Measurements from ENCODE around the gene TECPR1. TPM values are rescaled to one million over a fixed set of nuclear protein-coding genes. Genes with fewer than 3 reads are reported as not detected.
A peak's percentile ranks its signal among the peaks of the same experiment; 100 is the strongest.

Gene TECPR1
- total and polyA plus RNA-seq, 2 experiments from 2014 or later = 4.6 to 24.4 TPM

- Histone ChIP-seq H3K27ac (ENCODE audit: low read depth) (no peak overlapping the region), H3K4me2 (no peak overlapping the region)
Observed at GRCh38 chr7:98217623-98218582, 34.1 kb downstream of the TECPR1 start.

More at GRCh38 chr7:98217623-98218582, 34.1 kb downstream of the TECPR1 start:
- no peaks in the 10 kb centered on the region for H3K36me3 ChIP-seq (ENCODE audit: insufficient read depth)
- no peaks in the 10 kb centered on the region for H3K27me3 ChIP-seq (ENCODE audit: insufficient read depth)
- ATAC-seq = no peak
- peak overlapping the region; percentile 24 for H3K27ac Mint-ChIP-seq
- no peak overlapping the region for H3K4me3 ChIP-seq
- H3K27me3 Mint-ChIP-seq (ENCODE audit: insufficient read depth, low read depth, poor library complexity) = no peaks in the 10 kb centered on the region
- no peaks in the 10 kb centered on the region for H3F3A ChIP-seq (replicated peaks; ENCODE audit: low read depth)
- H3K36me3 Mint-ChIP-seq (ENCODE audit: low read depth) = no peaks in the 10 kb centered on the region
- H3K79me2 ChIP-seq (replicated peaks; ENCODE audit: insufficient read depth) = no peaks in the 10 kb centered on the region
- H3K9me2 ChIP-seq (ENCODE audit: insufficient read depth) = no peaks in the 10 kb centered on the region
- H3K4me1 Mint-ChIP-seq = peaks cover 4% of the 10 kb centered on the region
- H4K20me1 ChIP-seq (replicated peaks; ENCODE audit: insufficient read depth) = no peaks in the 10 kb centered on the region
- H2AFZ ChIP-seq = no peak overlapping the region
- no peaks in the 10 kb centered on the region for H3K9me3 Mint-ChIP-seq
- TF ChIP-seq ZNF114 (CRISPR knock-in tag; IDR thresholded peaks at IDR 0.05) = no peak
- no peak for TF ChIP-seq REST (IDR thresholded peaks at IDR 0.05; ENCODE audit: unreplicated experiment)
- no peak for TF ChIP-seq CREB1 (CRISPR knock-in tag; IDR thresholded peaks at IDR 0.05; ENCODE audit: low read depth)
- no peak for TF ChIP-seq ZNF331 (CRISPR knock-in tag; IDR thresholded peaks at IDR 0.05; ENCODE audit: low read depth)
- no peak for TF ChIP-seq EZH2 (IDR thresholded peaks at IDR 0.05; ENCODE audit: low read depth, unreplicated experiment)
- no peak for TF ChIP-seq CTCF (conservative IDR thresholded peaks at IDR 0.05; ENCODE audit: low read depth in 2 of 2)
- TF ChIP-seq ZNF462 (CRISPR knock-in tag; IDR thresholded peaks at IDR 0.05) = no peak
- no peak for TF ChIP-seq NANOG (IDR thresholded peaks at IDR 0.05; ENCODE audit: borderline replicate concordance)
- no peak for TF ChIP-seq STAT1 (IDR thresholded peaks at IDR 0.05; ENCODE audit: unreplicated experiment)
- no peak for TF ChIP-seq POLR2AphosphoS5 (IDR thresholded peaks at IDR 0.05; ENCODE audit: low read depth)
- TF ChIP-seq JUNB (IDR thresholded peaks at IDR 0.05; ENCODE audit: unreplicated experiment) = no peak
- no peak for TF ChIP-seq EZH2phosphoT487 (IDR thresholded peaks at IDR 0.05; ENCODE audit: unreplicated experiment)
- TF ChIP-seq ETS1 (IDR thresholded peaks at IDR 0.05) = no peak
- H3K4me3 Mint-ChIP-seq = no peak overlapping the region
- H3K4me1 ChIP-seq (ENCODE audit: insufficient read depth) = peaks cover 5% of the 10 kb centered on the region; the same call in 1 of the 2 replicates
- DNase-seq (ENCODE audit: low spot score) = no peak

All from GM23338 (cell line).